HepG2 (cell line): ENCODE results near the gene CADPS2. TPM values are rescaled to one million over a fixed set of nuclear protein-coding genes. Genes with fewer than 3 reads are reported as not detected.

Experiments
- ATAC-seq: fragments of 200-7000 bp; cut with Tn5 transposase; 3 replicates; pipeline ENCODE4 v1.9.1; 2020; ENCODE audit warnings: mild to moderate bottlenecking, moderate library complexity
- BruUV-seq: library from RNA; stranded (reverse); fragments of 400-500 nt; replicated peaks from 2 replicates; lab custom pipeline; 2021; lab: Mats Ljungman, UMichigan
- CTCF ChIA-PET: fragments of 300-600 bp; formaldehyde crosslinking; extraction: SDS; loops from one replicate; lab custom pipeline; 2021; ENCODE audit warnings: low total read pairs, inconsistent platforms, low intra/inter-chr PET ratio; lab: Yijun Ruan, JAX
- POLR2A ChIA-PET: fragments of 350-600 bp; sonication (Branson Sonifier 250); formaldehyde crosslinking; loops from one replicate; lab custom pipeline; 2020; ENCODE audit warnings: antibody characterized with exemption, inconsistent platforms; lab: Yijun Ruan, JAX
- DNase-seq: peaks from one replicate; pipeline ENCODE4 v3.0.0-alpha.2; 2015; ENCODE audit warnings: low spot score
- FAIRE-seq: peaks from 3 replicates; lab custom pipeline; 2011; peaks lifted over from hg19 to GRCh38; lab: Jason Lieb, UNC
- H2AFZ ChIP-seq: one replicate; pipeline ENCODE4 v1.6.1; 2011; ENCODE audit warnings: low read length, inconsistent platforms
- H3K27ac ChIP-seq: fragments of 300-600 bp; 3 replicates; pipeline ENCODE4 v1.8.0; 2011; ENCODE audit warnings: mixed run types, mild to moderate bottlenecking, mixed read lengths, low read length, inconsistent platforms; ENCODE audit not compliant: insufficient read depth; ENCODE audit errors: extremely low read length
- H3K27me3 ChIP-seq, 2 experiments: fragments of 200-600 bp in 1 of 2; 2 replicates in 1 of 2; 3 replicates in 1 of 2; pipeline versions ENCODE4 v1.6.0 to v1.8.0; 2011; ENCODE audit warnings: low read length in 2 of 2, mild to moderate bottlenecking in 2 of 2, moderate library complexity in 2 of 2, inconsistent platforms in 1 of 2; ENCODE audit not compliant: insufficient read depth in 2 of 2, control insufficient read depth in 1 of 2
- H3K36me3 ChIP-seq, 2 experiments: fragments of 200-600 bp in 1 of 2; replicated peaks in 1 of 2; 2 replicates in 1 of 2; 3 replicates in 1 of 2; pipeline versions ENCODE4 v1.5.1 to v1.8.0; 2011; ENCODE audit warnings: low read length in 2 of 2, inconsistent platforms in 1 of 2; ENCODE audit not compliant: insufficient read depth in 2 of 2, control insufficient read depth in 1 of 2
- H3K4me1 ChIP-seq: 2 replicates; pipeline ENCODE4 v1.5.1; 2012; ENCODE audit warnings: low read length, inconsistent platforms; ENCODE audit not compliant: insufficient read depth
- H3K4me2 ChIP-seq: 2 replicates; pipeline ENCODE4 v1.6.0; 2011; ENCODE audit warnings: low read depth, low read length, inconsistent platforms
- H3K4me3 ChIP-seq, 3 experiments: fragments of 200-600 bp in 1 of 3; sonication (generic), shearing (Covaris generic) in 1 of 3; replicated peaks in 1 of 3; 2 replicates each; pipeline ENCODE4 v1.5.1; 2011 to 2016; ENCODE audit warnings: low read length in 3 of 3, inconsistent platforms in 2 of 3, low read depth in 2 of 3, mild to moderate bottlenecking in 2 of 3, control low read depth in 1 of 3, mixed read lengths in 1 of 3; ENCODE audit not compliant: insufficient read depth in 1 of 3
- H3K79me2 ChIP-seq: one replicate; pipeline ENCODE4 v1.6.1; 2011; ENCODE audit warnings: low read length, inconsistent platforms; ENCODE audit not compliant: insufficient read depth
- H3K9ac ChIP-seq: 2 replicates; pipeline ENCODE4 v1.6.0; 2011; ENCODE audit warnings: mild to moderate bottlenecking, low read depth, low read length, inconsistent platforms; ENCODE audit not compliant: insufficient read depth
- H3K9me3 ChIP-seq: 2 replicates; pipeline ENCODE4 v1.5.1; 2012; ENCODE audit warnings: mild to moderate bottlenecking, low read length
- H4K20me1 ChIP-seq: 2 replicates; pipeline ENCODE4 v1.6.0; 2011; ENCODE audit warnings: inconsistent platforms, mild to moderate bottlenecking, low read length, moderate library complexity; ENCODE audit not compliant: insufficient read depth
- DNMT1 ChIP-seq: sonication (generic); formaldehyde crosslinking; IDR thresholded peaks from 2 replicates; pipeline ENCODE4 v1.5.1; 2020; ENCODE audit warnings: mild to moderate bottlenecking, missing genetic modification reagents
- ELF3 ChIP-seq: IDR thresholded peaks from 2 replicates; pipeline ENCODE4 v1.6.1; 2016; ENCODE audit warnings: missing genetic modification reagents, missing compliant biosample characterization
- KDM6A ChIP-seq: IDR thresholded peaks from 2 replicates; pipeline ENCODE4 v1.6.1; 2016; ENCODE audit warnings: low read depth
- LCORL ChIP-seq, 2 experiments: fragments of 450-650 bp in 1 of 2; sonication (generic) in 1 of 2; formaldehyde crosslinking in 1 of 2; IDR thresholded peaks; 2 replicates each; pipeline versions ENCODE4 v1.5.0 to v1.6.1; 2017 to 2020; ENCODE audit warnings: antibody characterized with exemption in 1 of 2, missing genetic modification reagents in 1 of 2
- TBP ChIP-seq: sonication (generic); formaldehyde crosslinking; IDR thresholded peaks from 2 replicates; pipeline ENCODE4 v1.5.0; 2020; ENCODE audit warnings: missing genetic modification reagents
- TEAD3 ChIP-seq: optimal IDR thresholded peaks from 2 replicates; pipeline ENCODE3; 2016; ENCODE audit warnings: borderline replicate concordance
- ZFP36L1 ChIP-seq: sonication (generic); formaldehyde crosslinking; IDR thresholded peaks from 2 replicates; pipeline ENCODE4 v1.8.0; 2022; ENCODE audit warnings: mild to moderate bottlenecking, missing genetic modification reagents, moderate library complexity
- ZNF549 ChIP-seq: sonication (generic); formaldehyde crosslinking; IDR thresholded peaks from 2 replicates; pipeline ENCODE4 v1.5.0; 2020; ENCODE audit warnings: missing genetic modification reagents
- ZNF678 ChIP-seq: sonication (generic); formaldehyde crosslinking; IDR thresholded peaks from 2 replicates; pipeline ENCODE4 v1.4.0; 2020; ENCODE audit warnings: mild to moderate bottlenecking, missing genetic modification reagents
- WGBS: methylation state at CpG from one replicate; pipeline ENCODE4 v1.1.6; 2017; ENCODE audit warnings: low lambda C conversion rate; 5-methylcytosine and 5-hydroxymethylcytosine counted together
- in situ Hi-C: cut with HindIII; loops from 2 replicates; pipeline ENCODE4 v1.10.0; 2017; ENCODE audit warnings: low pct_unique_long_range_greater_than_20kb; ENCODE audit not compliant: extremely low pct_ligation_motif_present
- intact Hi-C: fragments of 100-400 bp; cut with micrococcal nuclease; formaldehyde crosslinking; loops from one replicate; pipeline ENCODE4 v1.10.0; 2022; ENCODE audit not compliant: unreplicated experiment
- polyA plus RNA-seq, 8 experiments: library from polyadenylated mRNA; depleted of rRNA in 3 of 8; stranded (reverse) in 7 of 8; unstranded in 1 of 8; fragments of >200 nt; fragmentation: Illumina TruSeq in 4 of 8; extraction: Trizol in 4 of 8; gene quantifications; 2 replicates each; pipeline versions ENCODE4 v1.2.1 to v1.2.3, GENCODE V29; 2011 to 2016; ENCODE audit warnings: low read depth in 4 of 8, missing spikeins in 1 of 8, mixed read lengths in 1 of 8; ENCODE audit not compliant: insufficient read depth in 1 of 8
- total RNA-seq, 5 experiments: library from RNA; depleted of rRNA; stranded (reverse); fragments of >200 nt; fragmentation: Illumina TruSeq; extraction: Trizol; gene quantifications; 2 replicates each; pipeline ENCODE4 v1.2.3, GENCODE V29; 2016; ENCODE audit warnings: low read depth in 1 of 5
- TF ChIP-seq, protein P1 (sequence below): sonication (generic); formaldehyde crosslinking; IDR thresholded peaks from 2 replicates; pipeline ENCODE4 v1.9.0; 2021; ENCODE audit warnings: missing genetic modification reagents, borderline replicate concordance
- TF ChIP-seq, protein P2 (sequence below): sonication (generic); formaldehyde crosslinking; IDR thresholded peaks from 2 replicates; pipeline ENCODE4 v1.4.0; 2020; ENCODE audit warnings: missing genetic modification reagents
- TF ChIP-seq, protein P3 (sequence below): sonication (generic); formaldehyde crosslinking; IDR thresholded peaks from 2 replicates; pipeline ENCODE4 v1.5.0; 2020; ENCODE audit warnings: mild to moderate bottlenecking, missing genetic modification reagents, borderline replicate concordance

CADPS2 gene
- total and polyA plus RNA-seq, 2 of the 13 experiments (the other 11 are each of a cell fraction or from before 2014, with no cell fraction given), result 17.6 to 43.8 TPM

DNA sequence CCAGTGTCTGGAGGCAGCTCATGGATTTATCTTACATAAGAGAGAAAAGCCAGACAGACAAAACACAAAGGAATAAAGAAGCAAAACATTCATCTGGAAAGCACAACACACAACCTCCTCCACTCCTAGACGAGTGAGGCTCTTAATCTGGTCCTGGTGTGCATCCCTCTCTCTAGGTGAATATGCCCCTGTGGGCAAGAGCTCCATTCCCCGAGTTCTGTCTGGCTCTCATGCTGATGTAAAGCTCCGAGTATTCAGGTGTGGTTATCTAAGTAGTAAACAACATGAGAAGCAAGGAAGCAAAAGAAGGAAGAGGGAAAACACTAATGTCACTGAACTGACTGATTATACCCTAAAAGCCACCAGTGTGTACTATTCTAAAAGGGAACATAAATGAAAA lies 533.8 kb downstream of the CADPS2 start:
- FAIRE-seq, result no peak
- Histone ChIP-seq H3K9ac (no peak overlapping the region), H3K27me3 (no peaks in the 10 kb centered on the region), H3K4me3 (no peak overlapping the region), H4K20me1 (no peaks in the 10 kb centered on the region), H3K4me2 (no peak overlapping the region), H3K36me3 (no peaks in the 10 kb centered on the region; a peak in 1 of 5 replicates), H3K27ac (no peak overlapping the region), H3K79me2 (no peaks in the 10 kb centered on the region), H2AFZ (no peak overlapping the region), H3K9me3 (no peaks in the 10 kb centered on the region), H3K4me1 (no peaks in the 10 kb centered on the region)
- intact Hi-C loops (no loop called here), in situ Hi-C loops (no loop called here)
- POLR2A ChIA-PET, result no interaction called here
- TF ChIP-seq DNMT1 (CRISPR knock-in tag) (no peak), ZNF549 (CRISPR knock-in tag) (no peak), ZNF678 (CRISPR knock-in tag) (no peak), ELF3 (CRISPR knock-in tag) (no peak), KDM6A (CRISPR knock-in tag) (no peak), ZFP36L1 (CRISPR knock-in tag) (no peak)
- no peak for DNase-seq
- no peak for ATAC-seq
- WGBS, result 74% methylated on average over 3 of the region's 3 CpGs
- no TSS peak for BruUV-seq
- CTCF ChIA-PET, result no interaction called here

DNA sequence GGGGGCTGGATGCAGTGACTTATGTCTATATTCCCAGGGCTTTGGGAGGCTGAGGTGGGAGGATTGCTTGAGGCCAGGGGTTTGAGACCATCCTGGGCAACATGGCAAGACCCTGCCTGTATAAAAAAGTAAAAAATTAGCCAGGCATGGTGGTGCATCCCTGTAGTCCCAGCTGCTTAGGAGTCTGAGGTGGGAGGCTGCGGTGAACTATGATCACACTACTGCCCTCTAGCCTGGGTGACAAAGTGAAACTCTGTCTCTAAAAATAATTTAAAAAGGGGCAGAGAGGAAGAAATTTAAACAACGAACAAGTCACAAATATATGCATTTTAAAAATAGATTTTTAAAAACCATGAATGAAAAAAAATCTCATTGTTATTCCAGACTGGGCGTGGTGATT lies 535.6 kb downstream of the CADPS2 start:
- 79% methylated on average over 3 of the region's 3 CpGs for WGBS
- H3K4me3 ChIP-seq, result no peak overlapping the region
- intact Hi-C loops (no loop called here), in situ Hi-C loops (no loop called here)
- no peaks in the 10 kb centered on the region for H3K4me1 ChIP-seq
- H3K27me3 ChIP-seq, result no peaks in the 10 kb centered on the region
- no peaks in the 10 kb centered on the region for H3K79me2 ChIP-seq
- no peak for FAIRE-seq
- no peak for DNase-seq
- POLR2A ChIA-PET, result no interaction called here
- ATAC-seq, result no peak
- CTCF ChIA-PET, result no interaction called here
- H3K27ac ChIP-seq, result no peak overlapping the region
- no peak overlapping the region for H3K4me2 ChIP-seq
- no peaks in the 10 kb centered on the region for H3K9me3 ChIP-seq
- H2AFZ ChIP-seq, result no peak overlapping the region
- H4K20me1 ChIP-seq, result no peaks in the 10 kb centered on the region
- H3K9ac ChIP-seq, result no peak overlapping the region
- no peaks in the 10 kb centered on the region; a peak in 1 of 5 replicates for H3K36me3 ChIP-seq
- BruUV-seq, result no TSS peak
- TF ChIP-seq, protein P1, sequence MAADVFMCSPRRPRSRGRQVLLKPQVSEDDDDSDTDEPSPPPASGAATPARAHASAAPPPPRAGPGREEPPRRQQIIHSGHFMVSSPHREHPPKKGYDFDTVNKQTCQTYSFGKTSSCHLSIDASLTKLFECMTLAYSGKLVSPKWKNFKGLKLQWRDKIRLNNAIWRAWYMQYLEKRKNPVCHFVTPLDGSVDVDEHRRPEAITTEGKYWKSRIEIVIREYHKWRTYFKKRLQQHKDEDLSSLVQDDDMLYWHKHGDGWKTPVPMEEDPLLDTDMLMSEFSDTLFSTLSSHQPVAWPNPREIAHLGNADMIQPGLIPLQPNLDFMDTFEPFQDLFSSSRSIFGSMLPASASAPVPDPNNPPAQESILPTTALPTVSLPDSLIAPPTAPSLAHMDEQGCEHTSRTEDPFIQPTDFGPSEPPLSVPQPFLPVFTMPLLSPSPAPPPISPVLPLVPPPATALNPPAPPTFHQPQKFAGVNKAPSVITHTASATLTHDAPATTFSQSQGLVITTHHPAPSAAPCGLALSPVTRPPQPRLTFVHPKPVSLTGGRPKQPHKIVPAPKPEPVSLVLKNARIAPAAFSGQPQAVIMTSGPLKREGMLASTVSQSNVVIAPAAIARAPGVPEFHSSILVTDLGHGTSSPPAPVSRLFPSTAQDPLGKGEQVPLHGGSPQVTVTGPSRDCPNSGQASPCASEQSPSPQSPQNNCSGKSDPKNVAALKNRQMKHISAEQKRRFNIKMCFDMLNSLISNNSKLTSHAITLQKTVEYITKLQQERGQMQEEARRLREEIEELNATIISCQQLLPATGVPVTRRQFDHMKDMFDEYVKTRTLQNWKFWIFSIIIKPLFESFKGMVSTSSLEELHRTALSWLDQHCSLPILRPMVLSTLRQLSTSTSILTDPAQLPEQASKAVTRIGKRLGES, result no peak
- TF ChIP-seq TBP (CRISPR knock-in tag) (no peak), LCORL (IDR thresholded peaks at IDR 0.05) (no peak), LCORL (CRISPR knock-in tag; IDR thresholded peaks at IDR 0.05) (no peak), TEAD3 (CRISPR knock-in tag) (no peak)
- TF ChIP-seq, protein P2, sequence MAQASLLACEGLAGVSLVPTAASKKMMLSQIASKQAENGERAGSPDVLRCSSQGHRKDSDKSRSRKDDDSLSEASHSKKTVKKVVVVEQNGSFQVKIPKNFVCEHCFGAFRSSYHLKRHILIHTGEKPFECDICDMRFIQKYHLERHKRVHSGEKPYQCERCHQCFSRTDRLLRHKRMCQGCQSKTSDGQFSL (CRISPR knock-in tag), result no peak
- TF ChIP-seq, protein P3, sequence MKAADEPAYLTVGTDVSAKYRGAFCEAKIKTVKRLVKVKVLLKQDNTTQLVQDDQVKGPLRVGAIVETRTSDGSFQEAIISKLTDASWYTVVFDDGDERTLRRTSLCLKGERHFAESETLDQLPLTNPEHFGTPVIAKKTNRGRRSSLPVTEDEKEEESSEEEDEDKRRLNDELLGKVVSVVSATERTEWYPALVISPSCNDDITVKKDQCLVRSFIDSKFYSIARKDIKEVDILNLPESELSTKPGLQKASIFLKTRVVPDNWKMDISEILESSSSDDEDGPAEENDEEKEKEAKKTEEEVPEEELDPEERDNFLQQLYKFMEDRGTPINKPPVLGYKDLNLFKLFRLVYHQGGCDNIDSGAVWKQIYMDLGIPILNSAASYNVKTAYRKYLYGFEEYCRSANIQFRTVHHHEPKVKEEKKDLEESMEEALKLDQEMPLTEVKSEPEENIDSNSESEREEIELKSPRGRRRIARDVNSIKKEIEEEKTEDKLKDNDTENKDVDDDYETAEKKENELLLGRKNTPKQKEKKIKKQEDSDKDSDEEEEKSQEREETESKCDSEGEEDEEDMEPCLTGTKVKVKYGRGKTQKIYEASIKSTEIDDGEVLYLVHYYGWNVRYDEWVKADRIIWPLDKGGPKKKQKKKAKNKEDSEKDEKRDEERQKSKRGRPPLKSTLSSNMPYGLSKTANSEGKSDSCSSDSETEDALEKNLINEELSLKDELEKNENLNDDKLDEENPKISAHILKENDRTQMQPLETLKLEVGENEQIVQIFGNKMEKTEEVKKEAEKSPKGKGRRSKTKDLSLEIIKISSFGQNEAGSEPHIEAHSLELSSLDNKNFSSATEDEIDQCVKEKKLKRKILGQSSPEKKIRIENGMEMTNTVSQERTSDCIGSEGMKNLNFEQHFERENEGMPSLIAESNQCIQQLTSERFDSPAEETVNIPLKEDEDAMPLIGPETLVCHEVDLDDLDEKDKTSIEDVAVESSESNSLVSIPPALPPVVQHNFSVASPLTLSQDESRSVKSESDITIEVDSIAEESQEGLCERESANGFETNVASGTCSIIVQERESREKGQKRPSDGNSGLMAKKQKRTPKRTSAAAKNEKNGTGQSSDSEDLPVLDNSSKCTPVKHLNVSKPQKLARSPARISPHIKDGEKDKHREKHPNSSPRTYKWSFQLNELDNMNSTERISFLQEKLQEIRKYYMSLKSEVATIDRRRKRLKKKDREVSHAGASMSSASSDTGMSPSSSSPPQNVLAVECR (CRISPR knock-in tag), result no peak
